IMR-90 (cell line): Measurements from ENCODE around the gene ALDH3A2. TPM values are rescaled to one million over a fixed set of nuclear protein-coding genes. Genes with fewer than 3 reads are reported as not detected.

ENCODE experiments used
- ATAC-seq: fragments of 200-7000 bp; cut with Tn5 transposase; 2 replicates; pipeline ENCODE4 v1.9.1; 2020; ENCODE audit warnings: low read depth, mild to moderate bottlenecking, moderate library complexity
- BruUV-seq: library from RNA; stranded (reverse); fragments of 400-500 nt; replicated peaks from 2 replicates; lab custom pipeline; 2021; lab: Mats Ljungman, UMichigan
- CTCF ChIA-PET: fragments of 300-600 bp; formaldehyde crosslinking; extraction: SDS; loops from one replicate; lab custom pipeline; 2021; ENCODE audit warnings: antibody characterized with exemption; lab: Yijun Ruan, JAX
- POLR2A ChIA-PET: fragments of 300-600 bp; sonication (Branson Sonifier 250); formaldehyde crosslinking; loops from one replicate; lab custom pipeline; 2022; ENCODE audit warnings: antibody characterized with exemption; ENCODE audit not compliant: unreplicated experiment; lab: Charles Lee
- DNase-seq: peaks from one replicate; pipeline ENCODE4 v3.0.0; 2013
- H2AFZ ChIP-seq: replicated peaks from 2 replicates; pipeline ENCODE3; 2013; ENCODE audit warnings: low read length, mild to moderate bottlenecking; ENCODE audit not compliant: poor library complexity
- H2AK5ac ChIP-seq: 2 replicates; pipeline ENCODE4 v1.6.1; 2013; ENCODE audit warnings: low read depth, low read length, inconsistent platforms
- H2AK9ac ChIP-seq: replicated peaks from 2 replicates; pipeline ENCODE3; 2013; ENCODE audit warnings: mild to moderate bottlenecking, low read depth, low read length, moderate library complexity; ENCODE audit not compliant: poor library complexity
- H2BK120ac ChIP-seq: 2 replicates; pipeline ENCODE4 v1.6.1; 2013; ENCODE audit warnings: low read depth, low read length, inconsistent platforms
- H2BK15ac ChIP-seq: 3 replicates; pipeline ENCODE4 v1.6.1; 2013; ENCODE audit warnings: low read depth, low read length, inconsistent platforms
- H2BK20ac ChIP-seq: 2 replicates; pipeline ENCODE4 v1.6.1; 2013; ENCODE audit warnings: low read depth, mild to moderate bottlenecking, inconsistent platforms, low read length, moderate library complexity
- H2BK5ac ChIP-seq: 2 replicates; pipeline ENCODE4 v1.6.1; 2013; ENCODE audit warnings: mild to moderate bottlenecking, low read depth, low read length, inconsistent platforms; ENCODE audit not compliant: poor library complexity, severe bottlenecking
- H3K14ac ChIP-seq: replicated peaks from 2 replicates; pipeline ENCODE4 v1.6.1; 2013; ENCODE audit warnings: low read depth, low read length, inconsistent platforms
- H3K18ac ChIP-seq: 2 replicates; pipeline ENCODE4 v1.6.1; 2013; ENCODE audit warnings: low read depth, low read length, control low read depth
- H3K23ac ChIP-seq: 2 replicates; pipeline ENCODE4 v1.6.1; 2013; ENCODE audit warnings: low read depth, low read length, inconsistent platforms
- H3K27ac ChIP-seq: 2 replicates; pipeline ENCODE4 v1.5.1; 2013; ENCODE audit warnings: mild to moderate bottlenecking, control low read depth, low read length; ENCODE audit not compliant: insufficient read depth
- H3K27me3 ChIP-seq: 2 replicates; pipeline ENCODE4 v1.6.1; 2013; ENCODE audit warnings: low read length; ENCODE audit not compliant: control insufficient read depth, insufficient read depth
- H3K36me3 ChIP-seq: 2 replicates; pipeline ENCODE4 v1.6.1; 2013; ENCODE audit warnings: low read length, mixed read lengths; ENCODE audit not compliant: control insufficient read depth, insufficient read depth
- H3K4ac ChIP-seq: 2 replicates; pipeline ENCODE4 v1.6.1; 2013; ENCODE audit warnings: low read depth, low read length, inconsistent platforms
- H3K4me1 ChIP-seq: 2 replicates; pipeline ENCODE4 v1.6.1; 2013; ENCODE audit warnings: low read length, mixed read lengths; ENCODE audit not compliant: control insufficient read depth, insufficient read depth
- H3K4me2 ChIP-seq: 2 replicates; pipeline ENCODE4 v1.6.1; 2013; ENCODE audit warnings: low read depth, mild to moderate bottlenecking, control low read depth, low read length, moderate library complexity
- H3K4me3 ChIP-seq: 2 replicates; pipeline ENCODE4 v1.5.1; 2013; ENCODE audit warnings: low read depth, mild to moderate bottlenecking, control low read depth, low read length, moderate library complexity; ENCODE audit not compliant: insufficient read depth
- H3K56ac ChIP-seq: 2 replicates; pipeline ENCODE4 v1.6.1; 2013; ENCODE audit warnings: low read length, inconsistent platforms; ENCODE audit not compliant: insufficient read depth; ENCODE audit errors: extremely low read depth
- H3K79me1 ChIP-seq, 2 experiments: 2 replicates each; pipeline ENCODE4 v1.6.1; 2013; ENCODE audit warnings: low read length in 2 of 2, inconsistent platforms in 1 of 2, low read depth in 1 of 2
- H3K9ac ChIP-seq: 2 replicates; pipeline ENCODE4 v1.6.1; 2013; ENCODE audit warnings: low read depth, low read length, control low read depth
- H3K9me1 ChIP-seq: 2 replicates; pipeline ENCODE4 v1.6.1; 2013; ENCODE audit warnings: low read length, inconsistent platforms; ENCODE audit not compliant: insufficient read depth
- H3K9me3 ChIP-seq: 2 replicates; pipeline ENCODE4 v1.6.1; 2013; ENCODE audit warnings: low read length; ENCODE audit not compliant: control insufficient read depth, insufficient read depth
- H4K20me1 ChIP-seq: 2 replicates; pipeline ENCODE4 v1.6.1; 2013; ENCODE audit warnings: low read length, inconsistent platforms; ENCODE audit not compliant: insufficient read depth
- H4K5ac ChIP-seq: 2 replicates; pipeline ENCODE4 v1.6.1; 2013; ENCODE audit warnings: mild to moderate bottlenecking, low read depth, low read length, control low read depth
- H4K8ac ChIP-seq, 2 experiments: 2 replicates each; pipeline ENCODE4 v1.6.1; 2013; ENCODE audit warnings: low read depth in 2 of 2, low read length in 2 of 2, control low read depth in 1 of 2, inconsistent platforms in 1 of 2
- H4K91ac ChIP-seq: 2 replicates; pipeline ENCODE4 v1.6.1; 2013; ENCODE audit warnings: low read depth, low read length, inconsistent platforms; ENCODE audit not compliant: insufficient read depth
- BHLHE40 ChIP-seq: fragments of 150-350 bp; IDR thresholded peaks from 2 replicates; pipeline ENCODE4 v1.6.1; 2016; ENCODE audit warnings: mild to moderate bottlenecking, low read depth, low read length
- CEBPB ChIP-seq: IDR thresholded peaks from 2 replicates; pipeline ENCODE4 v1.6.1; 2012; ENCODE audit warnings: low read depth, low read length, improper control_type of control experiment
- CHD1 ChIP-seq: IDR thresholded peaks from 2 replicates; pipeline ENCODE4 v1.6.1; 2012; ENCODE audit warnings: low read depth, low read length, improper control_type of control experiment
- FOS ChIP-seq: fragments of 150-350 bp; IDR thresholded peaks from 2 replicates; pipeline ENCODE4 v1.6.1; 2016; ENCODE audit warnings: low read depth, low read length
- MAZ ChIP-seq: IDR thresholded peaks from 2 replicates; pipeline ENCODE4 v1.6.1; 2012; ENCODE audit warnings: low read depth, mild to moderate bottlenecking, low read length, improper control_type of control experiment, moderate library complexity, borderline replicate concordance
- NFE2L2 ChIP-seq: fragments of 150-350 bp; IDR thresholded peaks from 2 replicates; pipeline ENCODE4 v1.6.1; 2016; ENCODE audit warnings: low read depth, mild to moderate bottlenecking, low read length
- POLR2A ChIP-seq: IDR thresholded peaks from 2 replicates; pipeline ENCODE4 v1.6.1; 2012; ENCODE audit warnings: mild to moderate bottlenecking, low read depth, low read length
- RFX5 ChIP-seq: IDR thresholded peaks from 2 replicates; pipeline ENCODE4 v1.8.0; 2012; ENCODE audit warnings: low read depth, mild to moderate bottlenecking, low read length, moderate library complexity
- WGBS, 2 experiments: methylation state at CpG; one replicate each; pipeline versions ENCODE4 v1.1.5 to v1.1.7; 2013; ENCODE audit warnings: missing lambda C conversion rate in 2 of 2; ENCODE audit not compliant: insufficient read length in 1 of 2; ENCODE audit errors: extremely low coverage in 2 of 2; 5-methylcytosine and 5-hydroxymethylcytosine counted together
- dilution Hi-C: fragments of 300-500 bp; cut with HindIII; formaldehyde crosslinking; loops from one replicate; pipeline ENCODE4 v1.14.3; 2018; ENCODE audit warnings: low sequenced_read_pairs; ENCODE audit not compliant: unreplicated experiment
- in situ Hi-C: fragments of 300-500 bp; cut with MboI; formaldehyde crosslinking; loops from 3 replicates; pipeline ENCODE4 v1.14.3; 2019; ENCODE audit warnings: low sequenced_read_pairs, inconsistent platforms, mixed read lengths
- intact Hi-C: fragments of 100-400 bp; cut with micrococcal nuclease; formaldehyde crosslinking; loops from 2 replicates; pipeline ENCODE4 v1.10.0; 2022
- polyA plus RNA-seq, 3 experiments: library from polyadenylated mRNA; depleted of rRNA; stranded (reverse); fragments of >200 nt; gene quantifications; 2 replicates each; pipeline ENCODE4 v1.2.3, GENCODE V29; 2012; ENCODE audit warnings: low replicate concordance in 1 of 3
- total RNA-seq: library from RNA; depleted of rRNA; stranded (reverse); fragments of >200 nt; gene quantifications from 2 replicates; pipeline ENCODE4 v1.2.3, GENCODE V29; 2012
- TF ChIP-seq, protein P1 (sequence below): fragments of 150-350 bp; IDR thresholded peaks from 2 replicates; pipeline ENCODE4 v1.6.1; 2016; ENCODE audit warnings: low read depth, mild to moderate bottlenecking, low read length, moderate library complexity, borderline replicate concordance
- TF ChIP-seq, protein P2 (sequence below): conservative IDR thresholded peaks from 2 replicates; pipeline ENCODE4 v1.5.1; 2012; ENCODE audit warnings: mild to moderate bottlenecking, low read depth, low read length, improper control_type of control experiment

ALDH3A2 gene
- total and polyA plus RNA-seq, 2 of the 4 experiments (the other 2 are of a cell fraction) = 4.0 to 7.9 TPM

DNA sequence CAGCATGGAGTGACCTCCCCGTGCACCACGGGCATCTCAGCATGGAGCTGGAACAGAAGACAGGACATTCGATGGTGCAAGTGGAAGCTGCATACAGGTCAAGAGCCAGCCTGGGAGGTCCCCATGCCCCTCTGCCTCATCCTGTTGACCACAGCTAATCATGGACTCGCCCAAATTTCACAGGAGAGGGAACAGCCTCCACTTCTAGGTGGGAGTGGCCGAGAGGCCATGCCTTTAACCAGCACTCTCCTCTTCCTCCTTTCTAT, 71.6 kb downstream of the ALDH3A2 start:
- Histone ChIP-seq H3K9ac (no peak overlapping the region), H3K14ac (no peak overlapping the region), H2BK5ac (no peak overlapping the region), H2BK15ac (no peak overlapping the region), H2BK20ac (no peak overlapping the region), H3K18ac (no peak overlapping the region), H4K8ac (no peak overlapping the region), H4K91ac (no peak overlapping the region), H3K9me1 (no peaks in the 10 kb centered on the region), H3K4me1 (no peaks in the 10 kb centered on the region), H3K4ac (no peak overlapping the region), H3K27me3 (peaks cover 30% of the 10 kb centered on the region; the same call in 1 of the 2 replicates), H3K9me3 (no peaks in the 10 kb centered on the region), H3K79me1 (no peaks in the 10 kb centered on the region), H4K5ac (no peak overlapping the region), H2AK5ac (no peak overlapping the region), H2AK9ac (no peak overlapping the region), H3K56ac (no peak overlapping the region), H3K27ac (no peak overlapping the region), H3K23ac (no peak overlapping the region), H3K4me3 (no peak overlapping the region), H2BK120ac (no peak overlapping the region), H2AFZ (no peak overlapping the region), H3K4me2 (no peak overlapping the region), H3K36me3 (no peaks in the 10 kb centered on the region), H4K20me1 (no peaks in the 10 kb centered on the region)
- dilution Hi-C loops (no loop called here), intact Hi-C loops (no loop called here), in situ Hi-C loops (no loop called here)
- ChIA-PET POLR2A (no interaction called here), CTCF (no interaction called here)
- no CpG with 5 or more reads among the region's 5 CpGs for WGBS, 2 experiments
- no peak for DNase-seq
- no peak for ATAC-seq
- BruUV-seq = no TSS peak
- TF ChIP-seq, protein P1, sequence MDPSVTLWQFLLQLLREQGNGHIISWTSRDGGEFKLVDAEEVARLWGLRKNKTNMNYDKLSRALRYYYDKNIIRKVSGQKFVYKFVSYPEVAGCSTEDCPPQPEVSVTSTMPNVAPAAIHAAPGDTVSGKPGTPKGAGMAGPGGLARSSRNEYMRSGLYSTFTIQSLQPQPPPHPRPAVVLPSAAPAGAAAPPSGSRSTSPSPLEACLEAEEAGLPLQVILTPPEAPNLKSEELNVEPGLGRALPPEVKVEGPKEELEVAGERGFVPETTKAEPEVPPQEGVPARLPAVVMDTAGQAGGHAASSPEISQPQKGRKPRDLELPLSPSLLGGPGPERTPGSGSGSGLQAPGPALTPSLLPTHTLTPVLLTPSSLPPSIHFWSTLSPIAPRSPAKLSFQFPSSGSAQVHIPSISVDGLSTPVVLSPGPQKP = no peak
- TF ChIP-seq, protein P2, sequence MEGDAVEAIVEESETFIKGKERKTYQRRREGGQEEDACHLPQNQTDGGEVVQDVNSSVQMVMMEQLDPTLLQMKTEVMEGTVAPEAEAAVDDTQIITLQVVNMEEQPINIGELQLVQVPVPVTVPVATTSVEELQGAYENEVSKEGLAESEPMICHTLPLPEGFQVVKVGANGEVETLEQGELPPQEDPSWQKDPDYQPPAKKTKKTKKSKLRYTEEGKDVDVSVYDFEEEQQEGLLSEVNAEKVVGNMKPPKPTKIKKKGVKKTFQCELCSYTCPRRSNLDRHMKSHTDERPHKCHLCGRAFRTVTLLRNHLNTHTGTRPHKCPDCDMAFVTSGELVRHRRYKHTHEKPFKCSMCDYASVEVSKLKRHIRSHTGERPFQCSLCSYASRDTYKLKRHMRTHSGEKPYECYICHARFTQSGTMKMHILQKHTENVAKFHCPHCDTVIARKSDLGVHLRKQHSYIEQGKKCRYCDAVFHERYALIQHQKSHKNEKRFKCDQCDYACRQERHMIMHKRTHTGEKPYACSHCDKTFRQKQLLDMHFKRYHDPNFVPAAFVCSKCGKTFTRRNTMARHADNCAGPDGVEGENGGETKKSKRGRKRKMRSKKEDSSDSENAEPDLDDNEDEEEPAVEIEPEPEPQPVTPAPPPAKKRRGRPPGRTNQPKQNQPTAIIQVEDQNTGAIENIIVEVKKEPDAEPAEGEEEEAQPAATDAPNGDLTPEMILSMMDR = no peak
- TF ChIP-seq CEBPB (no peak), NFE2L2 (no peak), MAZ (no peak), CHD1 (no peak), POLR2A (no peak), BHLHE40 (no peak), RFX5 (no peak), FOS (no peak)
